ENCODE data around the gene DPP10.

- no peak for TF ChIP-seq POLR2A (IDR thresholded peaks at IDR 0.05)
- TF ChIP-seq, protein P1, sequence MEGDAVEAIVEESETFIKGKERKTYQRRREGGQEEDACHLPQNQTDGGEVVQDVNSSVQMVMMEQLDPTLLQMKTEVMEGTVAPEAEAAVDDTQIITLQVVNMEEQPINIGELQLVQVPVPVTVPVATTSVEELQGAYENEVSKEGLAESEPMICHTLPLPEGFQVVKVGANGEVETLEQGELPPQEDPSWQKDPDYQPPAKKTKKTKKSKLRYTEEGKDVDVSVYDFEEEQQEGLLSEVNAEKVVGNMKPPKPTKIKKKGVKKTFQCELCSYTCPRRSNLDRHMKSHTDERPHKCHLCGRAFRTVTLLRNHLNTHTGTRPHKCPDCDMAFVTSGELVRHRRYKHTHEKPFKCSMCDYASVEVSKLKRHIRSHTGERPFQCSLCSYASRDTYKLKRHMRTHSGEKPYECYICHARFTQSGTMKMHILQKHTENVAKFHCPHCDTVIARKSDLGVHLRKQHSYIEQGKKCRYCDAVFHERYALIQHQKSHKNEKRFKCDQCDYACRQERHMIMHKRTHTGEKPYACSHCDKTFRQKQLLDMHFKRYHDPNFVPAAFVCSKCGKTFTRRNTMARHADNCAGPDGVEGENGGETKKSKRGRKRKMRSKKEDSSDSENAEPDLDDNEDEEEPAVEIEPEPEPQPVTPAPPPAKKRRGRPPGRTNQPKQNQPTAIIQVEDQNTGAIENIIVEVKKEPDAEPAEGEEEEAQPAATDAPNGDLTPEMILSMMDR (IDR thresholded peaks at IDR 0.05) = no peak
These were observed 1444.9 kb downstream of the DPP10 start for GRCh38 chr2:115887209-115887776.

Data from body of pancreas (tissue), 4 donors.